ENCODE measurements around the gene C1orf94.

C1orf94 gene

GRCh38 chr1:34237151-34237815 is 60.6 kb downstream of the C1orf94 start:
- no peak for DNase-seq (ENCODE audit: extremely low spot score)
- ChIA-PET CTCF (interaction anchor here (1.1 kb wide), 2 partner anchors 12 to 360 kb away, joined by 3 read pairs; no protein-coding TSS in a partner anchor), POLR2A (no interaction called here)
- TF ChIP-seq CTCF (IDR thresholded peaks at IDR 0.05; ENCODE audit: control extremely low read depth, extremely low read depth, low read depth, missing control alignments): no peak

GRCh38 chr1:34245967-34246366 is 69.3 kb downstream of the C1orf94 start:
- CTCF ChIA-PET: no interaction called here
- DNase-seq (ENCODE audit: extremely low spot score): no peak
- POLR2A ChIA-PET: no interaction called here
- TF ChIP-seq CTCF (IDR thresholded peaks at IDR 0.05; ENCODE audit: control extremely low read depth, extremely low read depth, low read depth, missing control alignments): no peak

GRCh38 chr1:34250342-34250741 is 73.6 kb downstream of the C1orf94 start:
- TF ChIP-seq CTCF (IDR thresholded peaks at IDR 0.05; ENCODE audit: control extremely low read depth, extremely low read depth, low read depth, missing control alignments): no peak
- POLR2A ChIA-PET: no interaction called here
- CTCF ChIA-PET: no interaction called here
- no peak for DNase-seq (ENCODE audit: extremely low spot score)

GRCh38 chr1:34262023-34262853 is 85.5 kb downstream of the C1orf94 start:
- TF ChIP-seq CTCF (IDR thresholded peaks at IDR 0.05; ENCODE audit: control extremely low read depth, extremely low read depth, low read depth, missing control alignments): no peak
- ChIA-PET CTCF (no interaction called here), POLR2A (no interaction called here)
- no peak for DNase-seq (ENCODE audit: extremely low spot score)

- no peak for TF ChIP-seq CTCF (IDR thresholded peaks at IDR 0.05; ENCODE audit: control extremely low read depth, extremely low read depth, low read depth, missing control alignments)
- ChIA-PET POLR2A (no interaction called here), CTCF (no interaction called here)
- DNase-seq (ENCODE audit: extremely low spot score): no peak
These were observed 86.2 kb downstream of the C1orf94 start for GRCh38 chr1:34262921-34263320.

- CTCF ChIA-PET: no interaction called here
- no peak for TF ChIP-seq CTCF (IDR thresholded peaks at IDR 0.05; ENCODE audit: control extremely low read depth, extremely low read depth, low read depth, missing control alignments)
- DNase-seq (ENCODE audit: extremely low spot score): no peak
- POLR2A ChIA-PET: no interaction called here
These were observed 86.7 kb downstream of the C1orf94 start for GRCh38 chr1:34263406-34263805.
